Measurements from ENCODE around the gene OR6Q1. TPM values are rescaled to one million over a fixed set of nuclear protein-coding genes. Genes with fewer than 3 reads are reported as not detected.

OR6Q1 gene
- total and polyA plus RNA-seq, 2 of the 4 experiments (the other 2 are of a cell fraction): not detected

DNA sequence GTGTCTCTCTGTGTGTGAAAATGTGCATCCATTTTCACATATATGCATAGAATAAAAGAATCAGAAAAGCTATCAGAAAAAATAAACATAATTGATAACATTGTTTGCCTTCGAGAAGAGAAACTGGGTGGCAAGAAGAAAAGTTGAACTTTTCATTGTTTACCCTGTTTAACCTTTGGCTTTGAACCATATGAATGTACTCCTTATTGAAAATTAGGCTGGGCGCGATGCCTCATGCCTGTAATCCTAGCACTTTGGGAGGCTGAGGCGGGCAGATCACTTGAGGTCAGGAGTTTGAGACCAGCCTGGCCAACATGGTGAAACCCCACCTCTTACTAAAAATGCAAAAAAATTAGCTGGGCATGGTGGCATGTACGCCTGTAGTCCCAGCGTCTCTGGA lies 19.0 kb upstream of the OR6Q1 start:
- Histone ChIP-seq H2AFZ (replicated peaks; ENCODE audit: low read length, poor library complexity) (no peak overlapping the region), H3K14ac (replicated peaks; ENCODE audit: low read depth, low read length) (no peak overlapping the region), H3K27ac (ENCODE audit: insufficient read depth, low read length) (no peak overlapping the region), H3K56ac (ENCODE audit: extremely low read depth, insufficient read depth, low read length) (no peak overlapping the region), H2BK5ac (ENCODE audit: low read depth, low read length, poor library complexity, severe bottlenecking) (no peak overlapping the region), H3K4me1 (ENCODE audit: control insufficient read depth, insufficient read depth, low read length) (peaks cover under 1% of the 10 kb centered on the region; the same call in 1 of the 2 replicates), H3K9me3 (ENCODE audit: control insufficient read depth, insufficient read depth, low read length) (no peaks in the 10 kb centered on the region), H2BK20ac (ENCODE audit: low read depth, low read length) (no peak overlapping the region), H3K36me3 (ENCODE audit: control insufficient read depth, insufficient read depth, low read length) (no peaks in the 10 kb centered on the region), H3K18ac (ENCODE audit: low read depth, low read length) (no peak overlapping the region), H3K9ac (ENCODE audit: low read depth, low read length) (no peak overlapping the region), H3K9me1 (ENCODE audit: insufficient read depth, low read length) (peaks cover 2% of the 10 kb centered on the region; the same call in 1 of the 2 replicates), H4K20me1 (ENCODE audit: insufficient read depth, low read length) (no peaks in the 10 kb centered on the region), H2AK5ac (ENCODE audit: low read depth, low read length) (no peak overlapping the region), H3K4me3 (ENCODE audit: insufficient read depth, low read depth, low read length) (no peak overlapping the region), H4K91ac (ENCODE audit: insufficient read depth, low read depth, low read length) (no peak overlapping the region), H3K79me1 (ENCODE audit: low read depth in 1 of 2, low read length in 2 of 2) (no peaks in the 10 kb centered on the region), H2BK15ac (ENCODE audit: low read depth, low read length) (no peak overlapping the region; the same call in 2 of the 3 replicates), H2BK120ac (ENCODE audit: low read depth, low read length) (no peak overlapping the region), H4K8ac (ENCODE audit: low read depth in 2 of 2, low read length in 2 of 2) (no peak overlapping the region), H3K27me3 (ENCODE audit: control insufficient read depth, insufficient read depth, low read length) (no peaks in the 10 kb centered on the region), H3K4me2 (ENCODE audit: low read depth, low read length) (no peak overlapping the region), H2AK9ac (replicated peaks; ENCODE audit: low read depth, low read length, poor library complexity) (no peak overlapping the region), H3K4ac (ENCODE audit: low read depth, low read length) (no peak overlapping the region), H4K5ac (ENCODE audit: low read depth, low read length) (no peak overlapping the region), H3K23ac (ENCODE audit: low read depth, low read length) (no peak overlapping the region)
- WGBS, 2 experiments (ENCODE audit: extremely low coverage in 2 of 2, insufficient read length in 1 of 2): no CpG with 5 or more reads among the region's 6 CpGs
- in situ Hi-C loops (cut with MboI; ENCODE audit: low sequenced_read_pairs) (no loop called here), dilution Hi-C loops (cut with HindIII; ENCODE audit: low sequenced_read_pairs, unreplicated experiment) (no loop called here), intact Hi-C loops (cut with micrococcal nuclease) (no loop called here)
- ATAC-seq (ENCODE audit: low read depth) (no peak), DNase-seq (no peak)
- ChIA-PET POLR2A (ENCODE audit: unreplicated experiment) (no interaction called here), CTCF (no interaction called here)
- no TSS peak for BruUV-seq (replicated peaks)
- TF ChIP-seq, protein P1, sequence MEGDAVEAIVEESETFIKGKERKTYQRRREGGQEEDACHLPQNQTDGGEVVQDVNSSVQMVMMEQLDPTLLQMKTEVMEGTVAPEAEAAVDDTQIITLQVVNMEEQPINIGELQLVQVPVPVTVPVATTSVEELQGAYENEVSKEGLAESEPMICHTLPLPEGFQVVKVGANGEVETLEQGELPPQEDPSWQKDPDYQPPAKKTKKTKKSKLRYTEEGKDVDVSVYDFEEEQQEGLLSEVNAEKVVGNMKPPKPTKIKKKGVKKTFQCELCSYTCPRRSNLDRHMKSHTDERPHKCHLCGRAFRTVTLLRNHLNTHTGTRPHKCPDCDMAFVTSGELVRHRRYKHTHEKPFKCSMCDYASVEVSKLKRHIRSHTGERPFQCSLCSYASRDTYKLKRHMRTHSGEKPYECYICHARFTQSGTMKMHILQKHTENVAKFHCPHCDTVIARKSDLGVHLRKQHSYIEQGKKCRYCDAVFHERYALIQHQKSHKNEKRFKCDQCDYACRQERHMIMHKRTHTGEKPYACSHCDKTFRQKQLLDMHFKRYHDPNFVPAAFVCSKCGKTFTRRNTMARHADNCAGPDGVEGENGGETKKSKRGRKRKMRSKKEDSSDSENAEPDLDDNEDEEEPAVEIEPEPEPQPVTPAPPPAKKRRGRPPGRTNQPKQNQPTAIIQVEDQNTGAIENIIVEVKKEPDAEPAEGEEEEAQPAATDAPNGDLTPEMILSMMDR (conservative IDR thresholded peaks at IDR 0.05; ENCODE audit: low read depth, low read length): no peak
- TF ChIP-seq POLR2A (IDR thresholded peaks at IDR 0.05; ENCODE audit: low read depth, low read length): no peak
- no peak for TF ChIP-seq BHLHE40 (IDR thresholded peaks at IDR 0.05; ENCODE audit: low read depth, low read length)
- no peak for TF ChIP-seq NFE2L2 (IDR thresholded peaks at IDR 0.05; ENCODE audit: low read depth, low read length)
- no peak for TF ChIP-seq FOS (IDR thresholded peaks at IDR 0.05; ENCODE audit: low read depth, low read length)
- no peak for TF ChIP-seq SMC3 (IDR thresholded peaks at IDR 0.05; ENCODE audit: low read depth, low read length)
- TF ChIP-seq RCOR1 (IDR thresholded peaks at IDR 0.05; ENCODE audit: insufficient replicate concordance, low read length): no peak
- TF ChIP-seq, protein P2, sequence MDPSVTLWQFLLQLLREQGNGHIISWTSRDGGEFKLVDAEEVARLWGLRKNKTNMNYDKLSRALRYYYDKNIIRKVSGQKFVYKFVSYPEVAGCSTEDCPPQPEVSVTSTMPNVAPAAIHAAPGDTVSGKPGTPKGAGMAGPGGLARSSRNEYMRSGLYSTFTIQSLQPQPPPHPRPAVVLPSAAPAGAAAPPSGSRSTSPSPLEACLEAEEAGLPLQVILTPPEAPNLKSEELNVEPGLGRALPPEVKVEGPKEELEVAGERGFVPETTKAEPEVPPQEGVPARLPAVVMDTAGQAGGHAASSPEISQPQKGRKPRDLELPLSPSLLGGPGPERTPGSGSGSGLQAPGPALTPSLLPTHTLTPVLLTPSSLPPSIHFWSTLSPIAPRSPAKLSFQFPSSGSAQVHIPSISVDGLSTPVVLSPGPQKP (IDR thresholded peaks at IDR 0.05; ENCODE audit: borderline replicate concordance, low read depth, low read length): no peak
- TF ChIP-seq CHD1 (IDR thresholded peaks at IDR 0.05; ENCODE audit: low read depth, low read length): no peak
- TF ChIP-seq MAZ (IDR thresholded peaks at IDR 0.05; ENCODE audit: borderline replicate concordance, low read depth, low read length): no peak
- no peak for TF ChIP-seq RAD21 (IDR thresholded peaks at IDR 0.05; ENCODE audit: low read length)
- no peak for TF ChIP-seq RFX5 (IDR thresholded peaks at IDR 0.05; ENCODE audit: low read depth, low read length)
- no peak for TF ChIP-seq CEBPB (IDR thresholded peaks at IDR 0.05; ENCODE audit: low read depth, low read length)
- TF ChIP-seq MXI1 (IDR thresholded peaks at IDR 0.05; ENCODE audit: borderline replicate concordance, low read depth, low read length): no peak
- TF ChIP-seq, protein P3, sequence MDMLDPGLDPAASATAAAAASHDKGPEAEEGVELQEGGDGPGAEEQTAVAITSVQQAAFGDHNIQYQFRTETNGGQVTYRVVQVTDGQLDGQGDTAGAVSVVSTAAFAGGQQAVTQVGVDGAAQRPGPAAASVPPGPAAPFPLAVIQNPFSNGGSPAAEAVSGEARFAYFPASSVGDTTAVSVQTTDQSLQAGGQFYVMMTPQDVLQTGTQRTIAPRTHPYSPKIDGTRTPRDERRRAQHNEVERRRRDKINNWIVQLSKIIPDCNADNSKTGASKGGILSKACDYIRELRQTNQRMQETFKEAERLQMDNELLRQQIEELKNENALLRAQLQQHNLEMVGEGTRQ (IDR thresholded peaks at IDR 0.05; ENCODE audit: low read depth, low read length): no peak
- no peak for TF ChIP-seq MAFK (IDR thresholded peaks at IDR 0.05; ENCODE audit: low read depth, low read length)
